Daoy (cell line): ENCODE data around the gene OR13J1. TPM values are rescaled to one million over a fixed set of nuclear protein-coding genes. Genes with fewer than 3 reads are reported as not detected.
A peak's percentile ranks its signal among the peaks of the same experiment; 100 is the strongest.

Source experiments
- DNase-seq: peaks from one replicate; pipeline ENCODE4 v3.0.0-alpha.2; 2015; ENCODE audit warnings: low read depth
- total RNA-seq: library from RNA; depleted of rRNA; stranded (reverse); fragments of >200 nt; shearing (Covaris generic); gene quantifications from 2 replicates; pipeline ENCODE4 v1.2.3, GENCODE V29; 2014

Gene OR13J1
- total RNA-seq, 1 experiment from 2014 or later: not detected

- peak; percentile 61 for DNase-seq
Measured at GRCh38 chr9:35859310-35859989, 10.8 kb downstream of the OR13J1 start.

GRCh38 chr9:35858458-35858857, 11.7 kb downstream of the OR13J1 start:
- no peak for DNase-seq

- DNase-seq: no peak
Measured at GRCh38 chr9:35856882-35857281, 13.3 kb downstream of the OR13J1 start.

- DNase-seq: no peak
Measured at GRCh38 chr9:35856206-35856605, 14.0 kb downstream of the OR13J1 start.

- DNase-seq: no peak
Measured at GRCh38 chr9:35854091-35854762, 16.0 kb downstream of the OR13J1 start.

- DNase-seq: no peak
Measured at GRCh38 chr9:35852876-35853865, 17.0 kb downstream of the OR13J1 start.

- DNase-seq: no peak
Measured at GRCh38 chr9:35852267-35852815, 17.9 kb downstream of the OR13J1 start.

- peak; percentile 80 for DNase-seq
Measured at GRCh38 chr9:35847792-35848572, 22.2 kb downstream of the OR13J1 start.

- DNase-seq: no peak
Measured at GRCh38 chr9:35845824-35846771, 24.1 kb downstream of the OR13J1 start.

GRCh38 chr9:35844628-35845270, 25.5 kb downstream of the OR13J1 start:
- peak; percentile 87 for DNase-seq

- no peak for DNase-seq
Measured at GRCh38 chr9:35842795-35843194, 27.4 kb downstream of the OR13J1 start.

GRCh38 chr9:35842020-35842745, 28.0 kb downstream of the OR13J1 start:
- no peak for DNase-seq

- DNase-seq: no peak
Measured at GRCh38 chr9:35841645-35841900, 28.6 kb downstream of the OR13J1 start.

- no peak for DNase-seq
Measured at GRCh38 chr9:35840881-35841644, 29.1 kb downstream of the OR13J1 start.

GRCh38 chr9:35839926-35840325, 30.3 kb downstream of the OR13J1 start:
- no peak for DNase-seq

- DNase-seq: no peak
Measured at GRCh38 chr9:35836595-35836994, 33.6 kb downstream of the OR13J1 start.

GRCh38 chr9:35835766-35836165, 34.4 kb downstream of the OR13J1 start:
- no peak for DNase-seq

- no peak for DNase-seq
Measured at GRCh38 chr9:35835216-35835632, 35.0 kb downstream of the OR13J1 start.
